GM04504 (cell line): Measurements from ENCODE around the gene COL25A1.
"Not testable (repeated sequence)": the region's sequence is repeated elsewhere in the genome, so short reads cannot be mapped to it uniquely, and the experiment has no call there.

Experiments
- DNase-seq: peaks from one replicate; pipeline ENCODE4 v3.0.0-alpha.2; 2012; ENCODE audit warnings: low read depth

Gene COL25A1

DNA sequence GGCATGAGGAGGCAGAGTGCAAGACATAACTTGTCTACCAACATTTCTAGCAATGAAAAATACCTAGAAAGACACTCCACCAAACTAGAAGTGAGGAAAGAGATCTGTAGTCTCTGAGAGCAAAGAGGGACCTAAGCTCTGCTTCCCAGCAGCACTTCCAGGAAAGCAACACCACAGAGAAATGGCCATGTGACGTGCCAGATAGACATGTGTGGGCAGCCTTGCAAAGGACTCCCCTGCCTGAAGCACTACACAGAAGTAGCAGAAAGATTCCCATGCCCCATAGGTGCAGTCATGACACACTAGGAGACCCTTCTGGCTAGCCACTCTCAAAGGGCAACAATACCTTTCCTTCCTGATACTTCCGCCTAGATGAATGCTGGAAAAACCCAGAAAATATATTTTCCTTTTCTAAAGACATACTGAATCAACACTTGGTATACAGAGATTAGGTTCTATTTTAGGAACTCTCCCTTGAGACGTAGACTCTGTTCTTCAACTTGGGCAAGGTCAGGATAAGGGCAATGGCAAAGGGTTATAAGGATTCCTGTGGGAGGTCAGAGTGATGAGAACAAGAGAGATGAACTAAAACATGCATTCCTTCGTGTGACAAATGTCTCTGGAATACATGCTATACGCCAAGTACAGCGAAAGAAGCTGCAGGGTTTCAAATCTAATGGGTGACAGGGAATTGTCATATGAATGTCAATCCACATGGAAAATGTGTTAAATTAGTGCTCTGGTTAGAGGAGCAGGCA lies 352.1 kb downstream of the COL25A1 start:
- no peak for DNase-seq

- DNase-seq: no peak
Measured at GRCh38 chr4:108947526-108947925, 354.9 kb downstream of the COL25A1 start.

GRCh38 chr4:108946237-108946636 lies 356.2 kb downstream of the COL25A1 start:
- no peak for DNase-seq

DNA sequence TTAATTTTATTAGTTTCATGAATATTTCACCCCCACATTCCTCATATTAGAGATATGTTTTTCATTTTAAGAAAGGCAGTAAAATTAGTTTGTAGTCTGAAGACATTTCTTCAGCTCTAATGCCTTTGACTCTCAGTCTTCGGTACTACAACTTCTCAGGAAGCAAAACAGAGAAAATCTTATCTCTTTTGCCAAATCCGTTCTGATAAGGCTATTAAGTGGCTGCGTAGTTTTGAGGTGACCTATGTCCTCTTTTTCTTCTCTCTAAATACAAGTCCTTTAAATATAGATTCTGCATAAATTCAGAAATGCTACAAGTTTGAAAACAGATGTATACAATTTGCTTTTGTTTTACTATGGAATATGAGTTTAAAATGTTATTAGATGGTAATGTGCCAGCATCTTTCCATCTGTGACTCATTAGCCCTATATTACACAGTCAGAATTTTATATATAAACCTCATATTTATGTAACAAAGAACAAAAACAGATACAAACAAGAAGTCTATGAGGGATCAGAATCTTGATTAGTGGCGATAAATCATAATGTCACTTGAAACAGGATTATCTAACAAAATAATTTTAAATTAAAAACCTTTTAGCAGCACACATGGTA lies 358.4 kb downstream of the COL25A1 start:
- DNase-seq: no peak

DNA sequence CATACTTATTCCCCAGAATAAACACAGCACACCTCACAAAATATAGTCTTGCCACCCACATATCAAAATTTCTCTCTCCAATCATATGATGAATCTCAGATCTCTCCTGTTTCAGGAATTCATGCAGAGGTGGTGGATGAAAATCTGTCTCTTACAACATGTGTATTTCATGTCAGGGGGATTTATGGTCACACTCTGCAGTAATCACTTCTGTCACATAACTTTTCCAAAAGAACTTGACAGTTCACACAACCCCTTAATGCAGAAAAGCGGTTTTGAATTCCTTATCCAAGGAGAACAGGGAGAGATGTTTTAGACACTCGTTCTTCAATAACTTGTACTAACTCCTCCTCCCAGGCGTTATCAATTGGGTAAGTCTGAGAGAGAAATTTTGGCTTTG lies 359.1 kb downstream of the COL25A1 start:
- DNase-seq: no peak

GRCh38 chr4:108941904-108942430 lies 360.5 kb downstream of the COL25A1 start:
- DNase-seq: no peak

DNA sequence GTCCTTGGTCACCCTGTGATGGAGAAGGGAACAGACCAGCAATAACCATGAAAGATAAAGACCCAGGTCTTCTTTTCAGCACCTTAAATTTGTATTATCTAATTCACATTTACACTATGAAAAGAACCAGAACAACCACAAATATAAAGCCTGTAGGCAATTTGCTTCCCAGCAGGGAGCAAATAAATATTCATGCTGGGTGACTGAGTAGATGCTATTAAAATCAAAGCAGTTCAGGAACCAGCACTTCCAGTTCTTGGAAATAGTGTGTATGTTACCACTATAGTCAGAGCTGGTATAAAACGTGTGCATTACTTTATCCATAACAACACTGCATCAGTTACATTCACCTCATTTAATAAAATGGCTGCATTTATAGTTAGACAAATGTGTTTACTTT lies 361.8 kb downstream of the COL25A1 start:
- DNase-seq: no peak

GRCh38 chr4:108940149-108940548 lies 362.3 kb downstream of the COL25A1 start:
- no peak for DNase-seq

GRCh38 chr4:108937066-108937465 lies 365.4 kb downstream of the COL25A1 start:
- DNase-seq: no peak

DNA sequence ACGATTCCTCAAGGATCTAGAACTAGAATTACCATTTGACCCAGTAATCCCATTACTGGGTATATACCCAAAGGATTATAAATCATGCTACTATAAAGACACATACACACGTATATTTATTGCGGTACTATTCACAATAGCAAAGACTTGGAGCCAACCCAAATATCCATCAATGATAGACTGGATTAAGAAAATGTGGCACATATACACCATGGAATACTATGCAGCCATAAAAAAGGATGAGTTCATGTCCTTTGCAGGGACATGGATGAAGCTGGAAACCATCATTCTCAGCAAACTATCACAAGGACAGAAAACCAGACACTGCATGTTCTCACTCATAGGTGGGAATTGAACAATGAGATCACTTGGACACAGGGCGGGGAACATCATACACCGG lies 368.5 kb downstream of the COL25A1 start:
- not testable (repeated sequence) for DNase-seq

GRCh38 chr4:108933046-108933445 lies 369.4 kb downstream of the COL25A1 start:
- DNase-seq: no peak

- DNase-seq: no peak
Measured at GRCh38 chr4:108931926-108932325, 370.5 kb downstream of the COL25A1 start.

DNA sequence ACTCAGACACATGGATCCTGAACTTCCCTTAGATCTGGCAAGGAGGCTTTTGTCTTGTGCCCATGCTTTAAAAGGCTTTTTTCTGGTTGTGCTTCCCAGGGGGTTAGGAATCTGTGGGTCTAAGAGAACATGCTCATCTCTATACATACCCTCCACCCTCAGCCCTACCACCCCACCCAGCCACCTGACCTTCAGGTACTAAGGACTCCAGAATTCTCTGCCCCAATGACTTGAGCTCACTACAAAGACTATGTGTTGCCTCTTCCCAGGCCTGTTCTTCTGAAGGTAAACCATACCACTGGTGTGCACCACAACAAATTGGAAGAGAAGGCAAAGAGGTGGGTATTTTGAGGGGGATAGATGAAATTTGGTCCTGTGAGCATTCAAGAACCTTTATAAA lies 372.3 kb downstream of the COL25A1 start:
- DNase-seq: no peak

DNA sequence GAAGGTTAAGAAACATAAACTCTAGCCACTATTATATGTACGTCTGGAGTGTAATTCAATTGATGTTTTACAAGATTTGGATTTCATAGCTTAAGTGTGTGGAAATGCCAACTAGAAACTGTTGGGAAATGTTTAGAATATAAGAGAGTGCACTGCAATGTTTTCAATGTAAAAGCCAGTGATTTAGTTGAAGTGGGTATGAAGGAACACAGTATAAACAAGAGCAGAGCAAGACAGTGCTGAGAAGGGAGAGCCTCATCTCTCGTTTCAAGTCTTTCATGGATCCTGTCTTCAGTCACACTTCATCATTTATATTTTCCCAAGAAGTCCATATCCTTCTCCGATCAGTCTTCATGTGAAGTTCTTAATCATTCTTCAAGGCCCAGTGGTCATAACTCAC lies 375.7 kb downstream of the COL25A1 start:
- no peak for DNase-seq

DNA sequence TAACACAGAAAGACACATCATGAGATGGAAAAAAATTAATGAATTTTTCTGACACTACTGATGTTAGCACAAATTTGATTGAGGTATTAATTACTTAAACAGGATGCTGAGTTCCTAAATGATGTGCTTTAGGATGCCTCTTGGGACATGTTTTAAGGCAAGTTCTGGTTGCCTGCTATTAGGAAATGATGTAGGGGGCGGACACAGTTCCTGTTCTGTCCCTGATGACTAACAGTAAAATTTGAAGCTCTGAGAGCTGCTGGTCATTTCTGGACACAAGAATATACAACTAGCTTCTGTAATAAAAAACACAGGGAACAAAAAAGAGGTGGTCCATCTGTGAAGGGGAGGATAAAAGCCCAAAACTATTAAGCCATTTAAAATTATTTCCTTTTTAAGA lies 376.4 kb downstream of the COL25A1 start:
- DNase-seq: no peak

- DNase-seq: no peak
Measured at GRCh38 chr4:108922191-108922590, 380.3 kb downstream of the COL25A1 start.

DNA sequence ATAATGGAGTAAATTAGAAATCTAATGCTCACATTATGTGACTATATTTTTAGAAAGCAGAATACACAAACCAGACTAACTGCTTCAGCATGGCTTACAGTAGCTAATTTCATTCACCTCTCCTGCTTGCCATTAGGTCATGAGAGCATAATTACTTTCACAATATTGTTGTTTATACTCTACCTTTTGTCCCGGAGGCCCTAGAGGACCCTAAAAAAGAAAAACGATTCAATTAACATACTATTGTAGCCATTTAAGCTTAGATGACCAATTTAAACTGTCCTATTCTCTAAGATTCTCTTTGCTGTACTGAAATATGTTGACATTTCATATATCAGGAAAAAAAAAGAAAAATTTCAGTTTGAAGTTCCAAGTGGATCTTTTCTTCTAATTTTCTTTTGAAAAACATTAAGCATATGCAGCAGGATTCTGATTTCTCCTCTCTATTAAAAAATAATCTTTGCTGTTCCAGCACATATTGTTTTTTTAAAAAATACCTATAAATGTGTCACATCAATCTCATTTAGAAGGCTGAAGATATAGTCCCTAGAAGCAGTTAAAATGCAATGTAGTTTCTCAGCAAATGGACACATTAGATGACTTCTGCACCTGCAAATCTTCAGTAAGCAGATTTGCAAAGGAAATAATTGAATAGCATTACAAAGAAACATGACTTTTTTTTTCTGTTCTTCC lies 381.9 kb downstream of the COL25A1 start:
- no peak for DNase-seq

DNA sequence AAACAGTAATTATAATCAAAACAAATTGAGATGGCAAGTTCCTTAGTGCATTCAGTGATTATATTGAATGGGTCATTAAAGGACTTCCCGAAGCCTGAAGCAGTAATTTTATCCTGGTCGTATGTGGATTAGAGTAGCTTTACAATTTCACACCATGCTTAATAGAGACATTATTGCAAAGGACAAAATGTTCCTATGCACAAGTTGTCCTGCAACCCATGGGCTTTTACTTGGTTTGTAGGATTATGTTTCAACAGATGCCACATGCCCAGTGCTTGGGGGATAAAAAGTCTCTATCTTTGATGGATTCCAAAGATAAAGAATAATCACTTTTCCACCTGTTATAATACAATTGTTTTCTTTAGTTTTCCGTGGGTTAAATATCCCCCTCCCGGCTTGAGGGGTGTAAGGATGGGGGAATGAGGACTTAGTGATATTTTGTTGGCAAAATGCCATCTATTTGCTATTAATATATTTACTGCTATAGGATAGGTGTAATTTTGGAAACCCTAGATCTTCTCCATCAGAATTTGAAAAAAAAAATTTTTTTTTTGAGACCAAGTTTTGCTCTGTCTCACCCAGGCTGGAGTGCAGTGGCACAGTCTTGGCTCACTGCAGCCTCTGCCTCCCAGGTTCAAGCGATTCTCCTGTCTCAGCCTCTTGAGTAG lies 383.1 kb downstream of the COL25A1 start:
- no peak for DNase-seq

DNA sequence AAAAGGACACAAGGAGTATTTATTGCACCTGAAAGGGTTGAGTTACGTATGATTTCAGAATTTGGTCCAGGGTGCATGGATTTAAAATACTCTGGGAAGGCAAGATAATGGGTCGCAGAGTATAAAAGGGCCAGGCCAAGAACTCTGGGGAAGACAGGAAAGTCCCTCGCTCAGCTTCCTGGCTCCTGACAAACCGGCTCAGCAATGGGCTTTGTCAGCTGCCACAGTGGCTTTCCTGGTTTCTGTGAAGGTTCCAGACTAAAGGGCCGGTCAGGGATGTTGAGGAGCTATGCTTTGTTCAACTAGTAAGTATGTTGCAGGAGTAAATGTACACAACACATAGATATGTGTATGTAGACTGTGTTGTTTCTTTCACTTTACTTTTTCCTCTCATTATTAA lies 385.2 kb downstream of the COL25A1 start:
- no peak for DNase-seq

GRCh38 chr4:108916638-108917037 lies 385.8 kb downstream of the COL25A1 start:
- DNase-seq: no peak

GRCh38 chr4:108906866-108907367 lies 395.5 kb downstream of the COL25A1 start:
- DNase-seq: no peak

DNA sequence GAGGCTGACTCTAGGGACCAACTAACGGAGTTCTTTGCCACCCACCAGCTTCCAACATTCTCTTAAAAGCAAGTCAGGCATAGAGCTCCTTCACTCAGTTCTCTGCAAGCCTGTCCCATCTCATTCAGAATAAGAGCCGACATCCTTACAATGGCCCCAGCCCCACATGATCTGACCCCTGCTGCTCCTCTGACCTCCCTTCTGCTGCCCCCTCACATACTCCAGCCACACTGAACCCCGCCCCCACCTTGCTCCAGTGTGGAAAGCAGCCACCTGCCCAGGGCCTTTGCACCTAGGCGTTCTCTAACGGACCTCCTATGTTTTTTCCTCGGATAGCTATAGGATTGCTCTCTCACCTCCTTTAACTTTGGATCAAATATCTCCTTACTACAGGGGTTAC lies 396.5 kb downstream of the COL25A1 start:
- DNase-seq: no peak
